H9 (cell line): ENCODE measurements around the gene MXD3. TPM values are rescaled to one million over a fixed set of nuclear protein-coding genes. Genes with fewer than 3 reads are reported as not detected.

Experiments used
- DNase-seq: peaks from one replicate; pipeline ENCODE4 v3.0.0-alpha.2; 2017
- H2AFZ ChIP-seq: one replicate; pipeline ENCODE4 v1.6.1; 2013; ENCODE audit warnings: mild to moderate bottlenecking, low read length, control low read depth, moderate library complexity
- H2AK5ac ChIP-seq: 2 replicates; pipeline ENCODE4 v1.6.1; 2013; ENCODE audit warnings: low read length, control low read depth, mixed read lengths; ENCODE audit not compliant: insufficient read length
- H2BK120ac ChIP-seq: one replicate; pipeline ENCODE4 v1.6.1; 2013; ENCODE audit warnings: low read depth, mild to moderate bottlenecking, low read length, control low read depth, inconsistent platforms; ENCODE audit not compliant: poor library complexity, severe bottlenecking
- H2BK12ac ChIP-seq: 2 replicates; pipeline ENCODE4 v1.6.1; 2013; ENCODE audit warnings: low read length, control low read depth, mixed read lengths, low read depth; ENCODE audit not compliant: insufficient read length
- H2BK15ac ChIP-seq: 2 replicates; pipeline ENCODE4 v1.6.1; 2013; ENCODE audit warnings: low read depth, low read length, control low read depth
- H2BK20ac ChIP-seq: one replicate; pipeline ENCODE4 v1.6.1; 2013; ENCODE audit warnings: low read depth, mild to moderate bottlenecking, low read length, control low read depth, inconsistent platforms; ENCODE audit not compliant: poor library complexity, severe bottlenecking
- H2BK5ac ChIP-seq: 2 replicates; pipeline ENCODE4 v1.6.1; 2013; ENCODE audit warnings: low read length, control low read depth, mixed read lengths; ENCODE audit not compliant: insufficient read length
- H3K14ac ChIP-seq: 2 replicates; pipeline ENCODE4 v1.6.1; 2013; ENCODE audit warnings: low read length, control low read depth; ENCODE audit not compliant: insufficient read depth
- H3K18ac ChIP-seq: 2 replicates; pipeline ENCODE4 v1.6.1; 2013; ENCODE audit warnings: low read depth, mild to moderate bottlenecking, mixed read lengths, low read length, control low read depth; ENCODE audit not compliant: insufficient read length
- H3K23ac ChIP-seq: 2 replicates; pipeline ENCODE4 v1.6.1; 2013; ENCODE audit warnings: low read length, control low read depth, mixed read lengths, low read depth; ENCODE audit not compliant: insufficient read length
- H3K23me2 ChIP-seq: 2 replicates; pipeline ENCODE4 v1.6.1; 2013; ENCODE audit warnings: low read depth, mild to moderate bottlenecking, mixed read lengths, low read length, control low read depth; ENCODE audit not compliant: insufficient read length, poor library complexity, severe bottlenecking
- H3K27ac ChIP-seq: 2 replicates; pipeline ENCODE4 v1.5.1; 2013; ENCODE audit warnings: low read length, control low read depth, mixed read lengths, low read depth; ENCODE audit not compliant: insufficient read length
- H3K27me3 ChIP-seq: 2 replicates; pipeline ENCODE4 v1.6.1; 2013; ENCODE audit warnings: low read length, control low read depth, inconsistent platforms; ENCODE audit not compliant: insufficient read depth
- H3K4ac ChIP-seq: 2 replicates; pipeline ENCODE4 v1.6.1; 2013; ENCODE audit warnings: low read depth, mild to moderate bottlenecking, control low read depth, inconsistent platforms, low read length, moderate library complexity
- H3K4me1 ChIP-seq: 2 replicates; pipeline ENCODE4 v1.6.1; 2013; ENCODE audit warnings: low read length, control low read depth, inconsistent platforms; ENCODE audit not compliant: insufficient read depth
- H3K4me2 ChIP-seq: 2 replicates; pipeline ENCODE4 v1.6.1; 2013; ENCODE audit warnings: low read length, control low read depth, mixed read lengths; ENCODE audit not compliant: insufficient read length, insufficient read depth
- H3K56ac ChIP-seq: 2 replicates; pipeline ENCODE4 v1.6.1; 2013; ENCODE audit warnings: low read depth, mild to moderate bottlenecking, mixed read lengths, low read length, control low read depth; ENCODE audit not compliant: insufficient read length
- H3K79me1 ChIP-seq: 2 replicates; pipeline ENCODE4 v1.6.1; 2013; ENCODE audit warnings: low read depth, mild to moderate bottlenecking, moderate library complexity, low read length, control low read depth, inconsistent platforms; ENCODE audit not compliant: insufficient read depth, poor library complexity, severe bottlenecking
- H3K79me2 ChIP-seq: 2 replicates; pipeline ENCODE4 v1.6.1; 2013; ENCODE audit warnings: low read length, control low read depth, inconsistent platforms; ENCODE audit not compliant: insufficient read depth
- H3K9ac ChIP-seq: 2 replicates; pipeline ENCODE4 v1.6.1; 2013; ENCODE audit warnings: low read length, control low read depth, mixed read lengths; ENCODE audit not compliant: insufficient read length; ENCODE audit errors: extremely low read depth
- H3K9me3 ChIP-seq: one replicate; pipeline ENCODE4 v1.6.1; 2013; ENCODE audit warnings: low read depth, low read length, inconsistent platforms; ENCODE audit not compliant: control insufficient read depth
- H3T11ph ChIP-seq: one replicate; pipeline ENCODE4 v1.6.1; 2013; ENCODE audit warnings: mild to moderate bottlenecking, low read length, control low read depth, inconsistent platforms
- H4K20me1 ChIP-seq: one replicate; pipeline ENCODE4 v1.6.1; 2013; ENCODE audit not compliant: control insufficient read depth, insufficient read length, insufficient read depth
- H4K5ac ChIP-seq: 2 replicates; pipeline ENCODE4 v1.6.1; 2013; ENCODE audit warnings: low read depth, mild to moderate bottlenecking, mixed read lengths, low read length, control low read depth; ENCODE audit not compliant: insufficient read length
- H4K8ac ChIP-seq: replicated peaks from 2 replicates; pipeline ENCODE4 v1.6.1; 2013; ENCODE audit warnings: low read length, control low read depth, mixed read lengths, low read depth; ENCODE audit not compliant: insufficient read length
- H4K91ac ChIP-seq: 2 replicates; pipeline ENCODE4 v1.6.1; 2013; ENCODE audit warnings: low read depth, mild to moderate bottlenecking, moderate library complexity, mixed read lengths, low read length, control low read depth; ENCODE audit not compliant: insufficient read length
- H3K27ac Mint-ChIP-seq, 3 experiments: 2 replicates in 2 of 3; 3 replicates in 1 of 3; pipeline ENCODE4 v1.8.0; 2020 to 2021; ENCODE audit warnings: mixed read lengths in 3 of 3, mild to moderate bottlenecking in 1 of 3, moderate library complexity in 1 of 3
- H3K27me3 Mint-ChIP-seq: 2 replicates; pipeline ENCODE4 v1.8.0; 2021; ENCODE audit warnings: low read depth, mild to moderate bottlenecking, moderate library complexity, mixed read lengths
- H3K36me3 Mint-ChIP-seq, 3 experiments: 2 replicates in 2 of 3; 3 replicates in 1 of 3; pipeline ENCODE4 v1.8.0; 2020 to 2021; ENCODE audit warnings: low read depth in 3 of 3, mixed read lengths in 3 of 3; ENCODE audit not compliant: insufficient read depth in 1 of 3
- H3K4me1 Mint-ChIP-seq, 2 experiments: 2 replicates each; pipeline ENCODE4 v1.8.0; 2020; ENCODE audit warnings: mixed read lengths in 2 of 2
- H3K4me3 Mint-ChIP-seq, 2 experiments: 2 replicates in 1 of 2; 3 replicates in 1 of 2; pipeline ENCODE4 v1.8.0; 2020 to 2021; ENCODE audit warnings: mild to moderate bottlenecking in 2 of 2, mixed read lengths in 2 of 2, moderate library complexity in 1 of 2
- H3K9me3 Mint-ChIP-seq, 2 experiments: 2 replicates in 1 of 2; 3 replicates in 1 of 2; pipeline ENCODE4 v1.8.0; 2020; ENCODE audit warnings: mild to moderate bottlenecking in 2 of 2, mixed read lengths in 2 of 2, moderate library complexity in 1 of 2
- CTCF ChIP-seq: fragments of 200-600 bp; sonication (generic); conservative IDR thresholded peaks from 3 replicates; pipeline ENCODE4 v1.8.0; 2021; ENCODE audit warnings: antibody characterized with exemption, mild to moderate bottlenecking
- WGBS: extraction: QIAGEN DNeasy Blood & Tissue Kit; methylation state at CpG from one replicate; pipeline ENCODE4 v1.1.7; 2013; ENCODE audit warnings: missing lambda C conversion rate, low lambda C conversion rate, mixed read lengths; ENCODE audit not compliant: insufficient read length; ENCODE audit errors: extremely low coverage; 5-methylcytosine and 5-hydroxymethylcytosine counted together
- total RNA-seq: library from RNA; stranded (reverse); gene quantifications from 2 replicates; pipeline ENCODE4 v1.2.1, GENCODE V29; 2021

The MXD3 gene
- total RNA-seq, 1 experiment from 2014 or later = 9.8 TPM

- H3K23ac ChIP-seq = no peak overlapping the region
- no peak overlapping the region for H4K5ac ChIP-seq
- no peak overlapping the region for H3K14ac ChIP-seq
- H3K9ac ChIP-seq = no peak overlapping the region
- H3K9me3 Mint-ChIP-seq = no peaks in the 10 kb centered on the region
- no peak overlapping the region for H4K8ac ChIP-seq
- no peak overlapping the region for H3K4me2 ChIP-seq
- no peak overlapping the region for H4K91ac ChIP-seq
- H3K27me3 ChIP-seq = no peaks in the 10 kb centered on the region
- no peak overlapping the region for H2BK5ac ChIP-seq
- no peak overlapping the region for H3K27ac ChIP-seq
- H3K56ac ChIP-seq = no peak overlapping the region
- H4K20me1 ChIP-seq = no peaks in the 10 kb centered on the region
- no peak for TF ChIP-seq CTCF
- H2BK120ac ChIP-seq = no peak overlapping the region
- no peak overlapping the region for H3K4me3 Mint-ChIP-seq
- no peak overlapping the region for H2AFZ ChIP-seq
- H3K9me3 ChIP-seq = no peaks in the 10 kb centered on the region
- peaks cover 19% of the 10 kb centered on the region for H3K79me2 ChIP-seq
- no peak overlapping the region for H3K4ac ChIP-seq
- H3K18ac ChIP-seq = no peak overlapping the region
- H3K27ac Mint-ChIP-seq = no peak overlapping the region
- H3K4me1 Mint-ChIP-seq = peaks cover 17 to 19% of the 10 kb centered on the region in 2 experiments
- H3K4me1 ChIP-seq = peaks cover 3% of the 10 kb centered on the region; the same call in 1 of the 2 replicates
- H3K79me1 ChIP-seq = peaks cover 4% of the 10 kb centered on the region
- H3K23me2 ChIP-seq = peaks cover 3% of the 10 kb centered on the region
- no peak overlapping the region for H2BK20ac ChIP-seq
- no peak overlapping the region for H2AK5ac ChIP-seq
- no peaks in the 10 kb centered on the region for H3K27me3 Mint-ChIP-seq
- peaks cover 4 to 32% (median 32%) of the 10 kb centered on the region in 3 experiments; a peak in 6 of 7 replicates for H3K36me3 Mint-ChIP-seq
- no peak overlapping the region for H2BK15ac ChIP-seq
- DNase-seq = no peak
- H2BK12ac ChIP-seq = no peak overlapping the region
- no CpG with 5 or more reads among the region's 4 CpGs for WGBS
- H3T11ph ChIP-seq = no peak overlapping the region
Observed at GRCh38 chr5:177346820-177347219, 35.1 kb upstream of the MXD3 start.
